DOHH2 (cell line): Measurements from ENCODE around the gene LCT.
A peak's percentile ranks its signal among the peaks of the same experiment; 100 is the strongest.

Source experiments
- H3F3A ChIP-seq: fragments of 200-600 bp; sonication (generic), shearing (Covaris generic); 2 replicates; pipeline ENCODE4 v1.6.0; 2016; ENCODE audit warnings: antibody characterized with exemption, mild to moderate bottlenecking; ENCODE audit not compliant: control insufficient read depth, insufficient read depth
- H3K27ac ChIP-seq: fragments of 200-600 bp; sonication (generic); 2 replicates; pipeline ENCODE4 v1.5.1; 2014; ENCODE audit warnings: low read depth, mild to moderate bottlenecking, low read length, moderate library complexity
- H3K27me3 ChIP-seq: fragments of 200-600 bp; sonication (generic); 2 replicates; pipeline ENCODE4 v1.6.1; 2014; ENCODE audit warnings: mild to moderate bottlenecking, low read length, mixed read lengths; ENCODE audit not compliant: control insufficient read depth
- H3K36me3 ChIP-seq: fragments of 200-600 bp; sonication (generic); 2 replicates; pipeline ENCODE4 v1.6.1; 2014; ENCODE audit warnings: mild to moderate bottlenecking, low read length, moderate library complexity, mixed read lengths; ENCODE audit not compliant: control insufficient read depth
- H3K4me1 ChIP-seq: fragments of 200-600 bp; sonication (generic); 2 replicates; pipeline ENCODE4 v1.6.1; 2014; ENCODE audit warnings: mild to moderate bottlenecking, low read length, mixed read lengths; ENCODE audit not compliant: control insufficient read depth
- H3K4me2 ChIP-seq: fragments of 200-600 bp; sonication (generic); 2 replicates; pipeline ENCODE4 v1.6.0; 2014; ENCODE audit warnings: mild to moderate bottlenecking, low read length, moderate library complexity
- H3K4me3 ChIP-seq: fragments of 200-600 bp; sonication (generic); 2 replicates; pipeline ENCODE4 v1.5.1; 2014; ENCODE audit warnings: mild to moderate bottlenecking, low read length, mixed read lengths
- H3K79me2 ChIP-seq: fragments of 200-600 bp; sonication (generic); 2 replicates; pipeline ENCODE4 v1.6.1; 2014; ENCODE audit warnings: mild to moderate bottlenecking, low read length, mixed read lengths; ENCODE audit not compliant: control insufficient read depth
- H3K9me2 ChIP-seq: fragments of 200-600 bp; sonication (generic); replicated peaks from 2 replicates; pipeline ENCODE4 v1.6.1; 2014; ENCODE audit warnings: mild to moderate bottlenecking, low read length, mixed read lengths; ENCODE audit not compliant: control insufficient read depth
- H3K9me3 ChIP-seq: fragments of 200-600 bp; sonication (generic); 2 replicates; pipeline ENCODE4 v1.6.1; 2014; ENCODE audit warnings: antibody characterized with exemption, low read length, mixed read lengths; ENCODE audit not compliant: control insufficient read depth, insufficient read depth
- H4K20me1 ChIP-seq: fragments of 200-600 bp; sonication (generic); 2 replicates; pipeline ENCODE4 v1.6.0; 2014; ENCODE audit warnings: low read depth, mild to moderate bottlenecking, antibody characterized with exemption, low read length, moderate library complexity; ENCODE audit not compliant: control insufficient read depth, insufficient read depth
- EZH2phosphoT487 ChIP-seq: fragments of 200-600 bp; sonication (generic); IDR thresholded peaks from 2 replicates; pipeline ENCODE4 v1.6.1; 2017; ENCODE audit warnings: borderline replicate concordance, mild to moderate bottlenecking, antibody characterized with exemption, low read length, moderate library complexity, mixed read lengths
- TF ChIP-seq, protein P1 (sequence below): fragments of 200-600 bp; sonication (generic); IDR thresholded peaks from one replicate; pipeline ENCODE4 v1.5.1; 2014; ENCODE audit warnings: antibody characterized with exemption, mild to moderate bottlenecking, low read depth, low read length; ENCODE audit not compliant: poor library complexity, severe bottlenecking

Gene LCT

DNA sequence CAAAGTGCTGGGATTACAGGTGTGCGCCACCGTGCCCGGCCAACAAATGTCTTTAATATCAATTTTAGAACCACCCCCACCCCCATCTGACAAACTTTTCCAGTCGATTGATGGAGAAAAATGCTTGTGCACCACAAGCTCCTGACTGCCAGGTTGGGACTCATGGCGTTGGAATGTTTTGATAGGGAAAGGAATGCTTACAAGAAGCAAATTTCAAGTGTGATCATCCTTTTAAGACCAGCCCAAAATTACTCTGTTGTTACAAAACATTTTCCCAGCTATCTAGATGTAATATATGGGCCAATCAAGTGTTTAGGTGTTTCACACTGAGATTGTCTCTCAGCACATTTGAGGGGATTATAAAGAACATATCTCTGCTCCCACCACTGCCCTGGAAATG lies 50.2 kb downstream of the LCT start:
- Histone ChIP-seq H3K27ac (no peak overlapping the region), H3K4me2 (no peak overlapping the region), H3K4me1 (peaks cover 25% of the 10 kb centered on the region), H4K20me1 (no peaks in the 10 kb centered on the region), H3K36me3 (peaks cover 36% of the 10 kb centered on the region), H3F3A (peaks cover 10% of the 10 kb centered on the region; the same call in 1 of the 2 replicates), H3K9me2 (no peaks in the 10 kb centered on the region), H3K27me3 (no peaks in the 10 kb centered on the region), H3K4me3 (no peak overlapping the region), H3K9me3 (no peaks in the 10 kb centered on the region), H3K79me2 (no peaks in the 10 kb centered on the region)
- no peak for TF ChIP-seq EZH2phosphoT487
- TF ChIP-seq, protein P1, sequence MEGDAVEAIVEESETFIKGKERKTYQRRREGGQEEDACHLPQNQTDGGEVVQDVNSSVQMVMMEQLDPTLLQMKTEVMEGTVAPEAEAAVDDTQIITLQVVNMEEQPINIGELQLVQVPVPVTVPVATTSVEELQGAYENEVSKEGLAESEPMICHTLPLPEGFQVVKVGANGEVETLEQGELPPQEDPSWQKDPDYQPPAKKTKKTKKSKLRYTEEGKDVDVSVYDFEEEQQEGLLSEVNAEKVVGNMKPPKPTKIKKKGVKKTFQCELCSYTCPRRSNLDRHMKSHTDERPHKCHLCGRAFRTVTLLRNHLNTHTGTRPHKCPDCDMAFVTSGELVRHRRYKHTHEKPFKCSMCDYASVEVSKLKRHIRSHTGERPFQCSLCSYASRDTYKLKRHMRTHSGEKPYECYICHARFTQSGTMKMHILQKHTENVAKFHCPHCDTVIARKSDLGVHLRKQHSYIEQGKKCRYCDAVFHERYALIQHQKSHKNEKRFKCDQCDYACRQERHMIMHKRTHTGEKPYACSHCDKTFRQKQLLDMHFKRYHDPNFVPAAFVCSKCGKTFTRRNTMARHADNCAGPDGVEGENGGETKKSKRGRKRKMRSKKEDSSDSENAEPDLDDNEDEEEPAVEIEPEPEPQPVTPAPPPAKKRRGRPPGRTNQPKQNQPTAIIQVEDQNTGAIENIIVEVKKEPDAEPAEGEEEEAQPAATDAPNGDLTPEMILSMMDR = no peak

DNA sequence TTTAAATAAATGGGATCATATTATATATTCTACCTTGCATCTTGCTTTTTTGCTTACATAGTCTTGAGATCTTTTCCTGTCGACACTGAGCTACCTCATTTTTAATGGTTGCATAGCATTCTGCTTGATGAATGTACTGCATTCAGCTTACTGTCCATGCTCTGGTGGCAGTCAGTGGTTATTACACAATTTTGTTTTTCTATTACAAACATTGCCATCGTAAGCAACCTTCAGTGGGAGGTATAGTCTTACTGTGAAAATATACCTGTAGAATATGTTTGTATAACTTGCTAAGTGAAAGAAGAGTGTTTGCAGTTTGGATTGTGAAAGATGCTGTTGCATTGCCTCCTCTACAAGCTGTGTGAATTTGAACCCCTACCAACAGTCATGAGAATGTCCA lies 52.0 kb downstream of the LCT start:
- H3K36me3 ChIP-seq = peaks cover 54% of the 10 kb centered on the region
- no peaks in the 10 kb centered on the region for H3K9me2 ChIP-seq
- no peaks in the 10 kb centered on the region for H3K9me3 ChIP-seq
- peaks cover 10% of the 10 kb centered on the region; the same call in 1 of the 2 replicates for H3F3A ChIP-seq
- H3K4me3 ChIP-seq = no peak overlapping the region
- no peaks in the 10 kb centered on the region for H3K79me2 ChIP-seq
- no peaks in the 10 kb centered on the region for H3K27me3 ChIP-seq
- no peak overlapping the region for H3K27ac ChIP-seq
- H3K4me2 ChIP-seq = no peak overlapping the region
- peaks cover 31% of the 10 kb centered on the region for H3K4me1 ChIP-seq
- TF ChIP-seq, protein P1 = no peak
- TF ChIP-seq EZH2phosphoT487 = no peak
- no peaks in the 10 kb centered on the region for H4K20me1 ChIP-seq

DNA sequence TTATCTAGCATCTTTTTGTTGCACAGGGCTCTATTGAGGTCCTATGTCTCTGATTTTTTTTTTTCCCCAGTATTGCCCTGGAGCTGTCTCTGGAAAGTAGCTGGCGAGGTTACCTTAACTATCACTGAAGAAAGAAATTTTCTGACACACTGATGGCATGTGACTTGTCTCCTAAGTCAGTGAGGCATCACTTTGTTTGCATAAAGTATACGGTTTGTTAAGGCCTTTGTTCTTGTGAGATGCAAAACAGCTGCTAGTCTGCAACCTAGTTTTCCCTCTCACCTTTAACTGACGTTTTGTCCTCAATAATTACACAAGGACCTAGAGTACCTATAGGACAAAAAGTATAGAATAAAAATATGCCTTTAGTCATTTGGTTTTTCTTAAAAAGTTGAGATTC lies 53.5 kb downstream of the LCT start:
- TF ChIP-seq, protein P1 = no peak
- no peak for TF ChIP-seq EZH2phosphoT487
- Histone ChIP-seq H3K79me2 (no peaks in the 10 kb centered on the region), H3K4me1 (peaks cover 31% of the 10 kb centered on the region), H3F3A (peaks cover 16% of the 10 kb centered on the region; the same call in 1 of the 2 replicates), H3K4me3 (peak overlapping the region; percentile 48), H3K9me3 (no peaks in the 10 kb centered on the region), H3K27ac (peak overlapping the region; percentile 68), H3K4me2 (peak overlapping the region; percentile 63), H3K9me2 (no peaks in the 10 kb centered on the region), H4K20me1 (no peaks in the 10 kb centered on the region), H3K27me3 (no peaks in the 10 kb centered on the region), H3K36me3 (peaks cover 66% of the 10 kb centered on the region)

DNA sequence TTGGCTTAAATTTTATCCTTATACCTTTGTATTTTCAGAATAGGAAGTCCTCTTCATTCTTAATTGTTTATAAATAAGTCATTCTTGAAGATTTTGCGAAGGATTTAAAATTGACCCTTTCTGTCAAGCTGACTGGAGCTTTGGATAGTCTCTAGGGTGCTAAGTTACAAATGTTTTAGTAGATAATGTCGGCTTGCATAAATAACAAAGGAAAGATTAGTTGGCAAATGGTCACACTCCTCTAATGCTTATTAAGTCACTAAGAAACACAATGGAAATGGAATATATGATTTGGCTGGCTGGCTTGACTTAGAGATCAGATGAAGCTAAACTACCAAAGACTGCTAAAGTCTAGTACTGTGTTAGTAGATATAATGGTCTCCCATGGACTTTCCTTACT lies 54.8 kb downstream of the LCT start:
- H3K27ac ChIP-seq = peak overlapping the region; percentile 68
- H3K36me3 ChIP-seq = peaks cover 73% of the 10 kb centered on the region

More for the DNA sequence above, 54.8 kb downstream of the LCT start:
- Histone ChIP-seq H3K4me2 (peak overlapping the region; percentile 63), H3K4me3 (peak overlapping the region; percentile 48; the same call in 1 of the 2 replicates), H3K9me2 (no peaks in the 10 kb centered on the region), H3K9me3 (no peaks in the 10 kb centered on the region), H3K4me1 (peaks cover 31% of the 10 kb centered on the region), H3K79me2 (no peaks in the 10 kb centered on the region), H3K27me3 (no peaks in the 10 kb centered on the region), H4K20me1 (no peaks in the 10 kb centered on the region), H3F3A (peaks cover 16% of the 10 kb centered on the region; the same call in 1 of the 2 replicates)
- TF ChIP-seq, protein P1 = no peak
- TF ChIP-seq EZH2phosphoT487 = no peak
